ENCODE measurements around the gene KLHL29. TPM values are rescaled to one million over a fixed set of nuclear protein-coding genes. Genes with fewer than 3 reads are reported as not detected.

KLHL29 gene
- total RNA-seq, 1 experiment from 2014 or later, result 4.3 TPM

GRCh38 chr2:23635442-23636340 is 250.7 kb downstream of the KLHL29 start:
- DNase-seq (ENCODE audit: extremely low read depth, low read depth), result no peak

DNA sequence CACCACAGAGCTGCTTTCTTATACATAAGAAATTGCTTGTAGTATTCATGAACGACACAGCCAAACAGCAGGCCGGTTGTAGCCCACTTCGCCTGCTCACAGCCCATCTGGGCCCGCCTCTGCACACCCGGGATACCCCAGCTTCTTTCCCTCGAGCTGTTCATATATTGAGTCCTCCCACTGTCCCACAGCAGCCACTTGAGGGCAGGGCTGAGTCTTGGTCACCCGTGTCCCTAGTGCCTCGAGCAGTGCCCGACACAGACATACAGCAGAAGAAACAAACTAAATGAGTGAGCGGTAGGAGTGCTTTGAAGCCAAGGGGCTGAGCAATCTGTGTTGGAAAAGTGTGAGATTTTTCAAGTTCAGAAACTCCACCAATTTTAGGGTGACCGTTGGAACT is 251.4 kb downstream of the KLHL29 start:
- DNase-seq (ENCODE audit: extremely low read depth, low read depth), result no peak

GRCh38 chr2:23637011-23637778 is 252.2 kb downstream of the KLHL29 start:
- no peak for DNase-seq (ENCODE audit: extremely low read depth, low read depth)

- DNase-seq (ENCODE audit: extremely low read depth, low read depth), result no peak
These were observed 254.5 kb downstream of the KLHL29 start for GRCh38 chr2:23639406-23639982.

DNA sequence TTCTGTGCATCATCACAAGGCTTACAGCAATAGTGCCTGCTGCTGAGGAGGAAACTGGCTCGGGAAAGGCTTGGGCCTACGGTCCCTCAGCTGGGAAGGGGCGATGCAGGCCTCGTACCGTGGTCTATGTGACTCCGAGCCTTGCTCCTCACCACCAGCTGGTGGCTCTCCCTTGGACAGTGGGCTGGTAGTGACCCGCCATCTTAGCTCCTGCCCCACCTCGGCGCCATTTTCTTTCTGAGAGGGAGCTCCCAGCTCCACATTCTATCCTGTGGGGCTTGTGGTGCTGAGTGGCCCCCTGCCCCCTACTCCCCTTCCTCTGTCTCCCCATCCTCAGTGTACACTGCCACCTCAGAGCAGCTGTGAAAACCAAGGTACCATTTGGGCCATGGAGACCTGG is 255.7 kb downstream of the KLHL29 start:
- no peak for DNase-seq (ENCODE audit: extremely low read depth, low read depth)

DNA sequence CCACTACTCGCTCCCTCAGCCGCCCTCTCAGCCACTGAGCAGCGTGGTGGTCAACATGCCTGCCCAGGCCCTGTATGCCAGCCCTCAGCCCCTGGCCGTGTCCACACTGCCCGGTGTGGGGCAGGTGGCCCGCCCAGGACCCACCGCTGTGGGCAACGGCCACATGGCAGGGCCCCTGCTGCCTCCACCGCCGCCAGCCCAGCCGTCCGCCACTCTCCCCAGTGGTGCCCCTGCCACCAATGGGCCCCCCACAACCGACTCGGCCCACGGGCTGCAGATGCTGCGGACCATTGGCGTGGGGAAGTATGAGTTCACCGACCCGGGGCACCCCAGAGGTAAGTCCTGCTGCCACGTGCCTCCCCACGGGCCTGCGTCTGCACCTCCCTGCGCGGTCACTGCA is 257.5 kb downstream of the KLHL29 start:
- DNase-seq (ENCODE audit: extremely low read depth, low read depth), result no peak

DNA sequence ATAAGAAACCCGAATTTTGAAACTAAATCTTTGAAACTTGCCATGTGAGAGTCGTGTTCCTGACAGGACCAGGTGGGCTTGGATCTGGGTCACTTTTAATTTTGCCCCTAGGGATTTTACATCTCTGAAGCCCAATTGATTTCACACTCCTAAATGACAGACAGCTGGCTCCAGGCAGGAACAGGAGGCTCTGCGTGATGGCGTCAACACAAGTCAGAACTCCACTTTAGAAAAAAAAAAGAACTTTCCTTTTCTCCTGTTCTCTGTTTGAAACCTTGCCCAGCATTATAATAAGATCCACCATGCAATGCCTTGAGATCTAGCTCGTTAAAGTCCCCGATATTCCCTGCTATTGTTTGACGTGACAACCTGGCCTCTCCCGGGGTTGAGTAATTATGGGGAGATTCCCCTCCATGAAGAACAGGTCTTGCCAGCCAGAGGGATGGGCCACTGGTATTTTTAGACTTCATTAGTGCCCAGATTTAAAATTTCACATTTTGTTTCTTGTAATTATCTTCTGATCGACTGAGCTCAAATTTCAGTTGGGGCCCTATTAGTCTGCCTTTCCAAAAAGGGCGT is 260.3 kb downstream of the KLHL29 start:
- no peak for DNase-seq (ENCODE audit: extremely low read depth, low read depth)

GRCh38 chr2:23647563-23647962 is 262.6 kb downstream of the KLHL29 start:
- DNase-seq (ENCODE audit: extremely low read depth, low read depth), result no peak

DNA sequence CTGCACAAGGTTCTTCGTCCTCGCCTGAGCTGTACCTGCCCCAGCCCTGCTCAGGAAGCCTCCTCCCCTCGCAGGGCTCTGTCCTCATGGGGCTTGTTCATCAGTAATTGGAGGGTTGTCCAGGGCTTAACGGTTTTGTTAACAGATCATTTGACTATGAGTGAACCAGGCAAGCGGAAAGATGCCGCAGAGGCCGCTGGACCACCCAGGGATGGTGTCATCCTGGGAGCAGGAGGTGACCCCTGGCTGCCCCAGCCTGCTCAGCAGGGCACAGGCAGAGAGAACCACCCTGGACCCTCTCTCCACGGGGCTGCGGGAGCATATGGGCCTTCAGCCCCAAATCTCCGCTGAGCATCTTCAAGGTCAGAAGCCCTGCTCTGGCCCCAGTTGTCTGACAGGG is 264.3 kb downstream of the KLHL29 start:
- DNase-seq (ENCODE audit: extremely low read depth, low read depth), result no peak

GRCh38 chr2:23649819-23650218 is 264.8 kb downstream of the KLHL29 start:
- DNase-seq (ENCODE audit: extremely low read depth, low read depth), result no peak

DNA sequence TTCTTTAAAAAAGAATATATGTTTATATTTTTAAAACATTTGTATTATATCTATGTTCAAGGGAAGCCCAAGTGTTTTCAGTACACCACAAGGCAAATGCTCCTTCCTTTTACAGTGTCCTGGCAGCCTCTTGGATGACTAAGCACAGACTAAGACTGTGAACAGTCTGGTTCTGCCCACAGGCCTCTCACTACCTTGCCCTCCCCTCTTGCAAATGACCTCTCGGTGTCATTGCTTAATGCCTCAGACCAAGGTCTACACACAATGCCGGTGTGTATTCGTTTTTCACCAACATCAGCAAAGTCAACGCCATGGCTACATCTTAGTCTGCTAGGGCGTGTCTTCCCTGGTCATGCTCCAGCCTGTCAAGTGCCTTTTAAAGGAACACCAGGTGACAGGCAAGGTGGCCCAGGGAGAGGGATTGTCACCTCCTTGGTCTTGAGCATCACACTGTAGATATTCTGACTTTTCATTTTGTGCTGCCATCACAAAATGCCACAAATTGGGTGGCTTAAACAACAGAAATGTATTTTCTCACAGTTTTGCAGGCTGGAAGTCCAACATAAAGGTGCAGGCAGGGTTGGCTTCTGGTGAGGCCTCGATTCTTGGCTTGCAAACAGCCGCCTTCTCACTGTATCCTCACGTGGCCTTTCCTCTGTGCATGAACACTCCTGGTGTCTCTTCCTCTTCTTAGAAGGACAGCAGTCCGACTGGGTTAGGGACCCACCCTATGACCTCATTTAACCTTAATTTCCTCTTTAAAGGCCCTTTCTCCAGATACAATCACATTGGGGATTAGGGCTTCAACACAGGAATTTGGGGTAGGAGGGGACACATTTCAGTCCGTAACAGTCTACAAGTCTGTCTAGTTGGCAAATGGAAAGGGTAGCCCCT is 266.5 kb downstream of the KLHL29 start:
- DNase-seq (ENCODE audit: extremely low read depth, low read depth), result no peak

GRCh38 chr2:23653326-23653725 is 268.3 kb downstream of the KLHL29 start:
- no peak for DNase-seq (ENCODE audit: extremely low read depth, low read depth)

DNA sequence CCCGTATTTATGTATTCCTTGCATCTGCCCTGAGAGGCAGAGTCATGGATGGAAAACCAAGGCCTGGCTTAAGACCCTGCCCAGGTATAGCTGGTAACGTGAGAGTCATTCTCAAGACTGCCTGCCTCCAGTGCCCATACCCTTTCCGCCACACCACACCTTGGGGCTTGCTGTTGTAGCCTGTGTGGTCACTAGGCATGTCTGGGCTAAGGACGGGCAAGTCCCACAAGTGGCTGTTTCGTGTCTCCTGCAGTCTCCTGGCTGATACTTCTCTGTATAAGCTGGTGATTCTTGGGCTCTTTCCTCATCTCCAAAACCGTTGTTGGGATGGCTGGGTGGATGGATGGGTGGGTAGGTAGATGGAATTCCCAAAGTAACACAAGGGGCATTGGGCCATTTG is 269.8 kb downstream of the KLHL29 start:
- no peak for DNase-seq (ENCODE audit: extremely low read depth, low read depth)

- no peak for DNase-seq (ENCODE audit: extremely low read depth, low read depth)
These were observed 271.1 kb downstream of the KLHL29 start for GRCh38 chr2:23655934-23656596.

GRCh38 chr2:23656597-23656973 is 271.6 kb downstream of the KLHL29 start:
- no peak for DNase-seq (ENCODE audit: extremely low read depth, low read depth)

DNA sequence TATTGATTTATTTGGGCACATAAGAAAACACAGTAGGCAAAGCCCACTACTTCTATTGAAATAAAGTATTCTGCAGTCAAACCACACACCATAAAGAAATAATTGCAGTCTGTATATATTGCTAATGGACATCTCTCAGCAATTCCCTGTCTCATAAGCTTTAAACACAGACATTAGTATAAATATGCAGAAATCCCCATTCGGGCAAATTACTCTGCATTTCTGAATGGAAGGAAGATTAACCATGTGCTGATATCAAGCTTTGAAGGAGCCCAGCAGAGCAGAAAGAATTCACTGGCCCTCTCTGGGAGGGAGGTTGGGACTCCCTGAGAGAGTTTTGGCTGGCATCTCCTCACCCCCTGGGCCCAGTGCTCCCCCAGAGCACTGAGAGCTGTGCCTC is 272.4 kb downstream of the KLHL29 start:
- DNase-seq (ENCODE audit: extremely low read depth, low read depth), result no peak

DNA sequence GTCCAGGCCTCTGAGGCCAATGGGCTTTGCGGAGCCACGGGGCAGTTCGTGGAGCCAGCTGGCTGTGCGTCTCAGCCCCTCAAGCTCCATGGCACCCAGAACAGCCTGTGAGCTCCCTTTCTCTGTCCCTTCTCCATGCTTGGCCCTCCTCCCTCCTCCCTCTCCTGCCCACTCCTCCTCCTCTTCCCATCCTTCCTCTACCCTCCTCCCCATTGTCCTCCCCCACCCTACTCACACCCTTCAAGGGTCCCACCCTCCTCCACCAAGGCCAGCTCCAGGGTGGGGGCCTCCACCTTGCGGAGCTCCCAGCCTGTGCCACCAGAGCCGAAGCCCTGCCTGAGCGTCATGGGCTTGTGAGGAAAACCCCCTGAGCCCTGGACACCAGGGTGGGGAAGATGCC is 273.0 kb downstream of the KLHL29 start:
- no peak for DNase-seq (ENCODE audit: extremely low read depth, low read depth)

DNA sequence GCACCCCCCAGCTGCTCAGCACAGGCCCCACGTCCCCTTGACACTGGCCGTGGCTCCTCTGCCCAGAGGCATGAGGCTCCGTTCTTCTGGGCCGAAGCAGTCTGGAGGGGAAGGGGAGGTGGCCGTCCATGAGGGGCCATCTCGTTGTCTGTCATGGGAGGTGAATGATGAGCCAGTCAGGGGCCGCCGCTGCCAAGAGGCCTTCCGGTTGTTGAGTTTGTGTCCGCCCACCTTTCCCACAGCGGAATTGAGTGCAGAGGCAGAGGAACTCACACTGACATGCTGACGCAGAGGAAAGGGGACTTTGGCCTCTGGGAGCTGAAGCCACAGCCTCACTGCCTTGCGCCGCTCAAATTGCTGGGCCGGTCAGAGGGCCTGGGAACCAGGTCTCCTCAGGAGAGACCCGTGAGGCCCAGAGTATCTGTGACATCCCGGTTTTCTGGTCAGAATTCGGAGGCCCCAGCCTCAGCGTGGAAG is 273.5 kb downstream of the KLHL29 start:
- no peak for DNase-seq (ENCODE audit: extremely low read depth, low read depth)

- no peak for DNase-seq (ENCODE audit: extremely low read depth, low read depth)
These were observed 274.3 kb downstream of the KLHL29 start for GRCh38 chr2:23659328-23659727.

DNA sequence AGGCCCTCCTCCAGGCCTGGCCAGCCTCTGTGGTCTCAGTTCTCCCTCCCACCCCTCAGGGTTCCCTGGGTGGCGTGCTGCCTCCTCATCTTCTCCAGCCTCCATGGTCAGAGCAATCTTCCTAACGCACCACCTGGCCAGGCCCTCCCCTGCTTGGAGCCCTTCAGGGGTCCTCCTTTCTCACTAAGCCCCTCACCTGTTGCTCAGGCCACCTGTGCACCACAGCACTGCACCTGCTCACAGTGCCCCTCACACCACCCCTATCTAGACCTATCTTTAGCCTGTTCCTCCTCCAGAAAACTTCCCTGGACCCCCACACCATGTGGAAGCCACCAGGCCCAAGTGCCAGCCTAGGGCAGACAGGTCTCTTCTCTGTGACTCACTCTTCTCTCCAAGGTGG is 274.8 kb downstream of the KLHL29 start:
- DNase-seq (ENCODE audit: extremely low read depth, low read depth), result no peak
